AG04450 (cell line): Measurements from ENCODE around the gene KRT39. TPM values are rescaled to one million over a fixed set of nuclear protein-coding genes. Genes with fewer than 3 reads are reported as not detected.
"Not testable (repeated sequence)": the region's sequence is repeated elsewhere in the genome, so short reads cannot be mapped to it uniquely, and the experiment has no call there.

ENCODE experiments used
- CTCF ChIA-PET: fragments of 300-600, 350-600 bp; formaldehyde crosslinking; extraction: SDS; loops from one replicate; lab custom pipeline; 2022; ENCODE audit warnings: antibody characterized with exemption, inconsistent platforms; lab: Charles Lee
- POLR2A ChIA-PET: fragments of 350-600 bp; formaldehyde crosslinking; extraction: SDS; loops from one replicate; lab custom pipeline; 2021; ENCODE audit warnings: antibody characterized with exemption, inconsistent platforms; lab: Yijun Ruan, JAX
- DNase-seq: peaks from one replicate; pipeline ENCODE4 v3.0.0-alpha.2; 2011; ENCODE audit warnings: low read depth, low spot score
- H3K27ac ChIP-seq: one replicate; pipeline ENCODE4 v1.5.1; 2012; ENCODE audit warnings: low read depth, low read length, control low read depth
- H3K27me3 ChIP-seq: one replicate; pipeline ENCODE4 v1.6.0; 2012; ENCODE audit warnings: low read length; ENCODE audit not compliant: control insufficient read depth, insufficient read depth
- H3K4me3 ChIP-seq: 2 replicates; pipeline ENCODE4 v1.5.1; 2011; ENCODE audit warnings: mild to moderate bottlenecking, low read depth, low read length, control low read depth
- H3K9me3 ChIP-seq: 2 replicates; pipeline ENCODE4 v1.5.1; 2012; ENCODE audit warnings: low read length; ENCODE audit not compliant: control insufficient read depth, insufficient read depth
- polyA plus RNA-seq: library from polyadenylated mRNA; depleted of rRNA; stranded (reverse); fragments of >200 nt; gene quantifications from 2 replicates; pipeline ENCODE4 v1.2.3, GENCODE V29; 2011
- TF ChIP-seq, protein P1 (sequence below): IDR thresholded peaks from 2 replicates; pipeline ENCODE4 v1.5.1; 2011; ENCODE audit warnings: low read depth, low read length, control low read depth, inconsistent platforms

Gene KRT39
- polyA plus RNA-seq, 1 experiment = 0.11 TPM

DNA sequence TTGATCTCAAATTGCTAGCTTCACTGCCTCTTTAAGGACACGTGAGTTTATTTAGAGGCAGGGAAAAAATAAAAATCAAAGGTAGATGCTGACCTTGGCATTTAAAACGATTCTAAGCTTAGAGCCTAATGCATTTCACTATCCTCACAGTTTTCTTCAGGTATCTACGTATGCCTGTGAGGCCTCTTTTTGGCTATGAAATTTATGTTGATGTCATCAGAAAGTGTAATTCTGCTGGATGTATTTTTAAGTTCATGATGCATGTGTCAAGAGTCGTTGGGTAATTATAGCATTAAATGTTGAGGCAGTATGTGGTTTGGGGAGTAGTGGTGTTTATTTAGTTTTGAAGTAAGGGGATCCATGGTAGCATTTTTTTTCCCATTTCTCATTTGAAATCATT lies 37.2 kb upstream of the KRT39 start:
- ChIA-PET CTCF (no interaction called here), POLR2A (no interaction called here)
- H3K27me3 ChIP-seq = no peaks in the 10 kb centered on the region
- DNase-seq = no peak
- H3K27ac ChIP-seq = no peak overlapping the region
- H3K4me3 ChIP-seq = no peak overlapping the region
- H3K9me3 ChIP-seq = no peaks in the 10 kb centered on the region
- TF ChIP-seq, protein P1, sequence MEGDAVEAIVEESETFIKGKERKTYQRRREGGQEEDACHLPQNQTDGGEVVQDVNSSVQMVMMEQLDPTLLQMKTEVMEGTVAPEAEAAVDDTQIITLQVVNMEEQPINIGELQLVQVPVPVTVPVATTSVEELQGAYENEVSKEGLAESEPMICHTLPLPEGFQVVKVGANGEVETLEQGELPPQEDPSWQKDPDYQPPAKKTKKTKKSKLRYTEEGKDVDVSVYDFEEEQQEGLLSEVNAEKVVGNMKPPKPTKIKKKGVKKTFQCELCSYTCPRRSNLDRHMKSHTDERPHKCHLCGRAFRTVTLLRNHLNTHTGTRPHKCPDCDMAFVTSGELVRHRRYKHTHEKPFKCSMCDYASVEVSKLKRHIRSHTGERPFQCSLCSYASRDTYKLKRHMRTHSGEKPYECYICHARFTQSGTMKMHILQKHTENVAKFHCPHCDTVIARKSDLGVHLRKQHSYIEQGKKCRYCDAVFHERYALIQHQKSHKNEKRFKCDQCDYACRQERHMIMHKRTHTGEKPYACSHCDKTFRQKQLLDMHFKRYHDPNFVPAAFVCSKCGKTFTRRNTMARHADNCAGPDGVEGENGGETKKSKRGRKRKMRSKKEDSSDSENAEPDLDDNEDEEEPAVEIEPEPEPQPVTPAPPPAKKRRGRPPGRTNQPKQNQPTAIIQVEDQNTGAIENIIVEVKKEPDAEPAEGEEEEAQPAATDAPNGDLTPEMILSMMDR = no peak

DNA sequence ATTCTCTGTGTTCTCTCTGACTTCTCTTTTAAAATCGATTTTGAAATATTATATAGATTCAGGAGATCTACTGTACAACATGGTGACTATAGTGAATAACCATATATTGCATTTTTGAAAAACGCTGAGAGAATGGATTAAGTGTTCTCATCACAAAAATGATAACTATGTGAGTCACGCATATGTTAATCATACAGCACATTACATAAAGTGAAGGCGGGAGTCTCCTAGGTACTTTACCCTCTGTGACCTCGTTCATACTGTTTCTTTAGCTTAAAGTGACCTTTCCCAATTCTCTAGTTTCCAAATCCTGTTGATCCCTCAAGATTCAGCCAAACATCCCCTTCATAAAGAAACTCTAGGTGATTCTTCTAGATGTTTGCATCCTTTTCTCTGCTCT lies 36.1 kb upstream of the KRT39 start:
- ChIA-PET CTCF (no interaction called here), POLR2A (no interaction called here)
- H3K9me3 ChIP-seq = no peaks in the 10 kb centered on the region
- no peak overlapping the region for H3K27ac ChIP-seq
- no peak for DNase-seq
- TF ChIP-seq, protein P1 = no peak
- no peak overlapping the region for H3K4me3 ChIP-seq
- H3K27me3 ChIP-seq = no peaks in the 10 kb centered on the region

DNA sequence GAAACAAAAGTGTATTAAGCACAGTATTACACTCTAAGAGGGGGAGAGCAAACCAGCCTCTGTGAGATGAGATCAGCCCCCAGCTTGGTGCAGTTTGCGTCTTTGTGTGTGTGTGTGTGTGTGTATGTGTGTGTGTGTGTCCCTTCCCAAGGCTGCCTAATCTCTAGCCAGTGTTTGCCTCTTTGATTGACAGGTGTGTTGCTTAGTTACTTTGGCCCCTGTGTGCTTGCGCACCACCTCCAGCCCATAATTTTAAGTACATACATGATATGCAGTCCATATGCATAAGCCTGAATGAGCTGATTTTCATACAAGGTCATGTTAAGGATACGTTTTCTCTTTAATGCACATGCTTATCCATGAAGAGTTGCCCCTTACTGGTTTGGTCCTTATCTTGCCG lies 35.0 kb upstream of the KRT39 start:
- CTCF ChIA-PET = no interaction called here
- Histone ChIP-seq H3K9me3 (no peaks in the 10 kb centered on the region), H3K27me3 (no peaks in the 10 kb centered on the region), H3K27ac (no peak overlapping the region), H3K4me3 (no peak overlapping the region)
- POLR2A ChIA-PET = no interaction called here
- DNase-seq = no peak
- TF ChIP-seq, protein P1 = no peak

DNA sequence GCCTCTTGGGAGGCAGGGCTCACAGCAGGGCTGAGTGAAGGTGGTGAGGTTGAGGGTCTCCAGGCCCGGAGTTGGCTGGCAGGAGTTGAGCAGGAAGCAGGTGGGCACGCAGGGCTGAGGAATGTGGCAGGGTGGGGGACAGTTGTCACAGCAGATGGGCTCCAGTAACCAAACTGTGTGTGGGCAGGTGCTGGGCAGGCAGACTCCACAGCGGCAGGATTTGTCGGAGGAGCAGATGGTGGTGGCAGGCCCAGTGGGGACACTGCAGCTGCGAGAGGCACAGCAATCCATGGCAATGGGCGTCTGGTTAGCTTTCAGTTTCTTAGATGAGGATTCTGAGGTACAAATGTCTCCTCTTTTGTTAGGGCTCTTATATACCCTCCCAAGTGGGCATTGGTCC lies 32.8 kb upstream of the KRT39 start, which contains the start of gene KRTAP3-2:
TSS of gene KRTAP3-2 (minus strand) at position 344 of the 400 bp plus-strand sequence. CDS start at position 291, 53 bp downstream.
- H3K27me3 ChIP-seq, POLR2A ChIA-PET, H3K4me3 ChIP-seq, H3K27ac ChIP-seq, DNase-seq, CTCF ChIA-PET, H3K9me3 ChIP-seq: not testable (repeated sequence)

DNA sequence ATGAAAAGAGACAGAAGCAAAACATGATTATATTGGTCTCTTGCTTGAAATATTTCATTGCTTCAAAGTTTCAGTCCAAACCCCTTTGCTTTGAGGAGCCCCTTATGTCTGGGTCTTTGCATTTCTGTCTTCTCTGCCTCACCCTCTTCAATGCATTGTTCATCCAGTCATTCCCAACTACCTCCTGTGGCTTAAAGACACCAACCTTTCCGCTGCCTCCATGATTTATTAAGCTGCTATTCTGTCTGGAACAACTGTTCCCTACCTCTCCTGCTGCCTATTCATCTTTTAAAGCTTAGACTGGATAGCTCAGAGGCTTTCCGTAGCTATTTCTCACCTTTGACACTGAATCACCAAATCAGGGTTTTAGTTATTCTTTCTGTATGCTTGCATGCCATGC lies 30.6 kb upstream of the KRT39 start:
- CTCF ChIA-PET = no interaction called here
- POLR2A ChIA-PET = no interaction called here
- DNase-seq = no peak
- no peaks in the 10 kb centered on the region for H3K27me3 ChIP-seq
- H3K4me3 ChIP-seq = no peak overlapping the region
- TF ChIP-seq, protein P1 = no peak
- H3K9me3 ChIP-seq = no peaks in the 10 kb centered on the region
- no peak overlapping the region for H3K27ac ChIP-seq

DNA sequence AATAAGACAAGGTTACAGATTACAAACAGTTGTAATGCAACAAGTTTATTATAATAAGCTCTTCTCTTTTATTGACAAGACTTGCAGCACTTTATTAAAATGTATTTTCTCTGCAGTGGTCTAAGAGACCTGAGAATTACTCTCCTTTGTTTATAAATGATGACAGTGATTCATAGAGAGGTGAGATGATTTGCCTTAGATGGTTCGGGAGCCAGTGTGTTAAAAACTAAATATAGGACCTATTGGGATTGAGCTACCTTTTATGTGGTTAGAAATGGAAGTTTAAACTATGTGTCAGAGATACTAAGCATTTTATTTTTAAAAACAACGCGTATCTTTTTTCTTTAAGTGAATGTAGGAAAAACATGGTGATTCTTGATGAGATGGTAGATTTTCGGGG lies 30.1 kb upstream of the KRT39 start:
- CTCF ChIA-PET = no interaction called here
- no peaks in the 10 kb centered on the region for H3K27me3 ChIP-seq
- H3K4me3 ChIP-seq = no peak overlapping the region
- no peaks in the 10 kb centered on the region for H3K9me3 ChIP-seq
- no peak overlapping the region for H3K27ac ChIP-seq
- no peak for DNase-seq
- TF ChIP-seq, protein P1 = no peak
- POLR2A ChIA-PET = interaction anchor here (0.6 kb wide), 1 partner anchor 1719 kb away, joined by 7 read pairs; no protein-coding TSS in a partner anchor
